ENCODE measurements around the gene NAA20. TPM values are rescaled to one million over a fixed set of nuclear protein-coding genes. Genes with fewer than 3 reads are reported as not detected.

NAA20 gene
- total and polyA plus RNA-seq, 10 donors: 19.3 to 68.4 (median 40.0) TPM

GRCh38 chr20:20009784-20010253 is 7.3 kb upstream of the NAA20 start:
- intact Hi-C loops (cut with DNase I; ENCODE audit: low total_unique reads): no loop called here

GRCh38 chr20:20010639-20011500 is 6.3 kb upstream of the NAA20 start:
- Histone ChIP-seq H3K27ac (peak overlapping the region in 5 of 8 donors; percentile 36 to 59 (median 52)), H3K9me3 (no peaks in the 10 kb centered on the region), H3K27me3 (replicated peaks in 1 of 7) (no peaks in the 10 kb centered on the region), H3K4me3 (no peak overlapping the region), H3K4me1 (peaks cover 0 to 27% (median 8%) of the 10 kb centered on the region in 6 donors), H3K36me3 (no peaks in the 10 kb centered on the region)
- WGBS, 5 donors: 35 to 54% (median 46%) methylated on average over 4 of the region's 4 CpGs
- intact Hi-C loops (cut with DNase I; ENCODE audit: low total_unique reads): no loop called here
- DNase-seq: no peak
- TF ChIP-seq POLR2AphosphoS5 (IDR thresholded peaks at IDR 0.05): no peak
- TF ChIP-seq POLR2A (IDR thresholded peaks at IDR 0.05): no peak
- no peak for TF ChIP-seq CTCF (IDR thresholded peaks at IDR 0.05 in 8 of 11, conservative IDR thresholded peaks at IDR 0.05 in 3 of 11)

More at GRCh38 chr20:20009784-20010253, 7.3 kb upstream of the NAA20 start:
- no peak for DNase-seq
- TF ChIP-seq CTCF (IDR thresholded peaks at IDR 0.05 in 8 of 11, conservative IDR thresholded peaks at IDR 0.05 in 3 of 11): no peak
- TF ChIP-seq POLR2A (IDR thresholded peaks at IDR 0.05): no peak
- TF ChIP-seq POLR2AphosphoS5 (IDR thresholded peaks at IDR 0.05): no peak
- Histone ChIP-seq H3K27me3 (replicated peaks in 1 of 7) (peaks cover 0 to 8% (median 0%) of the 10 kb centered on the region in 7 donors), H3K36me3 (no peaks in the 10 kb centered on the region), H3K9me3 (no peaks in the 10 kb centered on the region), H3K27ac (no peak overlapping the region), H3K4me3 (no peak overlapping the region), H3K4me1 (peaks cover 0 to 30% (median 8%) of the 10 kb centered on the region in 6 donors)
- WGBS, 5 donors: 65 to 76% (median 69%) methylated on average over 14 of the region's 14 CpGs

- intact Hi-C loops (cut with DNase I; ENCODE audit: low total_unique reads): no loop called here
- H3K36me3 ChIP-seq: no peaks in the 10 kb centered on the region
- no peak for TF ChIP-seq CTCF (IDR thresholded peaks at IDR 0.05 in 8 of 11, conservative IDR thresholded peaks at IDR 0.05 in 3 of 11)
- TF ChIP-seq POLR2AphosphoS5 (IDR thresholded peaks at IDR 0.05): no peak
- 73 to 94% (median 87%) methylated on average over 2 of the region's 2 CpGs for WGBS, 5 donors
- H3K27me3 ChIP-seq (replicated peaks in 1 of 7): no peaks in the 10 kb centered on the region
- no peak overlapping the region for H3K4me3 ChIP-seq
- DNase-seq: no peak
- H3K9me3 ChIP-seq: no peaks in the 10 kb centered on the region
- peaks cover 5 to 40% (median 16%) of the 10 kb centered on the region in 6 donors for H3K4me1 ChIP-seq
- H3K27ac ChIP-seq: no peak overlapping the region
These were observed 4.6 kb upstream of the NAA20 start for GRCh38 chr20:20012541-20012940.

- Histone ChIP-seq H3K9me3 (no peaks in the 10 kb centered on the region), H3K27ac (no peak overlapping the region), H3K4me1 (peaks cover 20 to 61% (median 35%) of the 10 kb centered on the region in 6 donors), H3K4me3 (no peak overlapping the region), H3K27me3 (replicated peaks in 1 of 7) (no peaks in the 10 kb centered on the region), H3K36me3 (no peaks in the 10 kb centered on the region)
- intact Hi-C loops (cut with DNase I; ENCODE audit: low total_unique reads): no loop called here
- TF ChIP-seq POLR2AphosphoS5 (IDR thresholded peaks at IDR 0.05) (no peak), CTCF (IDR thresholded peaks at IDR 0.05 in 8 of 11, conservative IDR thresholded peaks at IDR 0.05 in 3 of 11) (no peak), POLR2A (IDR thresholded peaks at IDR 0.05) (no peak)
- DNase-seq: no peak
- WGBS, 5 donors: 28 to 40% (median 34%) methylated on average over 2 of the region's 2 CpGs
These were observed 2.5 kb upstream of the NAA20 start for GRCh38 chr20:20014659-20015058.

All from spleen (tissue), 11 donors.